PFSK-1 (cell line): ENCODE measurements around the gene CTNNA1.

ENCODE experiments used
- FOXP2 ChIP-seq: optimal IDR thresholded peaks from 2 replicates; pipeline ENCODE3; 2011; ENCODE audit warnings: borderline replicate concordance, control low read depth, inconsistent platforms; ENCODE audit not compliant: insufficient read depth; ENCODE audit errors: extremely low read length, extremely low read depth
- POLR2AphosphoS5 ChIP-seq: IDR thresholded peaks from 2 replicates; pipeline ENCODE4 v1.6.1; 2012; ENCODE audit warnings: low read depth, mild to moderate bottlenecking, control low read depth, low read length, moderate library complexity
- REST ChIP-seq, 2 experiments: IDR thresholded peaks; 2 replicates each; pipeline versions ENCODE4 v1.6.1 to v1.8.0; 2011 to 2012; ENCODE audit warnings: low read depth in 2 of 2, low read length in 2 of 2, control low read depth in 1 of 2, inconsistent platforms in 1 of 2, mild to moderate bottlenecking in 1 of 2, moderate library complexity in 1 of 2; ENCODE audit not compliant: insufficient read depth in 1 of 2
- SIN3A ChIP-seq: IDR thresholded peaks from 2 replicates; pipeline ENCODE4 v1.6.1; 2012; ENCODE audit warnings: mild to moderate bottlenecking, low read length, moderate library complexity, borderline replicate concordance; ENCODE audit not compliant: insufficient read depth
- TAF1 ChIP-seq: IDR thresholded peaks from 2 replicates; pipeline ENCODE4 v1.6.1; 2012; ENCODE audit warnings: low read length, control low read depth, borderline replicate concordance; ENCODE audit not compliant: insufficient read depth

Gene CTNNA1

GRCh38 chr5:138964647-138965201, 211.5 kb downstream of the CTNNA1 start:
- TF ChIP-seq POLR2AphosphoS5 (no peak), REST (IDR thresholded peaks at IDR 0.05; ENCODE audit: insufficient read depth in 1 of 2, low read depth in 2 of 2, low read length in 2 of 2) (no peak), TAF1 (no peak), SIN3A (no peak), FOXP2 (no peak)

DNA sequence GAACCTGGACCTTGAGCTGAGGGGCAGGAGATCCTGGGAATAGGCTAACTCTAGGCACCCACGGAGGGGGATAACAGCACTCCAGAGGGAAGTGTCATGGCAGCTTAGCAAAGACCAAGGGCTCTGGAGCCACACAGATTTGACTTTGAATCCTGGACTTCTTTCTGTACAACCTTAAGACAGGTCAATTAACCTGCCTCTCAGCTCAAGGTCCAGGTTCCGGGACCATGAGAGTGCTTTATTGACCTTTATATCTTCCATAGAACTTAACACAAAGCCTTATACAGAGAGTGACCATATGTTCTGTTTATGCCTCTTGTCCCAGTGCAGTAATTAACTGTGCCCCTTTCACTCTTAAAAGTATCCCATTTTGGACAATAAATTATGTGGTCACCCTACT, 212.4 kb downstream of the CTNNA1 start:
- no peak for TF ChIP-seq POLR2AphosphoS5
- TF ChIP-seq TAF1 = no peak
- TF ChIP-seq SIN3A = no peak
- TF ChIP-seq FOXP2 = no peak
- TF ChIP-seq REST (IDR thresholded peaks at IDR 0.05; ENCODE audit: insufficient read depth in 1 of 2, low read depth in 2 of 2, low read length in 2 of 2) = no peak

DNA sequence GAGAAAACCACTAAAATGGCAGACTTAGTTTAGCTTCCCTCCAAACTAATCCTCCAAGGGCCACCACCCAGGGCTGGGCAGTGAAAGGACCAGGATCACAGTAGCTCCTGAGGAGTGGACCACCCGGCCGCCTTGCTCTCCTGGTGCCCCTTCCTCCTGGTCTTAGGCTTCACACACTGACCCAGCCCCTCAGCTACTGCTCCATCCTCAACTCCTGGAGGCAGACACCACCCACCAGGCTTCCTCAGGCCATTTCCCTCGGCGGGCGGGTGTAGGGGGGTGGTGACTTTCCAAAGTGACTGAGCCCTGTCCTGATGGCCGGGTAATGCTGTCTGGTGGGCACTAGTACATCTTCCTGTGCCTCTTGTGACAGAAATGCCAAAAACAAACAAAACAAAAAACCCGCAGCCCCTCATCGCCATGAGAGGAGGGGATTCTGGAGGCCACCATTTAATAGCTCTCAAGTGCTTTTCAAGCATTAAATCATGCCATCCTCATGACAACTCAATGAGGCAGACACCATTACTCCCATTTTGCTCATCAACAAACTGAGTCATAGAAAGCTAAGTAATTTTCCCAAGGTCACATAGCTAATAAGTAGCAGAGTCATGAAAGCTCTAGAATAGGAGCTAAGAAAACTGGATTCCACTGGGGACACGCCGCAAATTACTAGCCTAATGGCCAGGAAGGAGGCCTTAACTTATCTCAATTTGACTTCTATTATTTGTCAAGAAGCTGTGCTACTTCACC, 213.2 kb downstream of the CTNNA1 start:
- no peak for TF ChIP-seq FOXP2
- no peak for TF ChIP-seq TAF1
- TF ChIP-seq POLR2AphosphoS5 = no peak
- TF ChIP-seq REST (IDR thresholded peaks at IDR 0.05; ENCODE audit: insufficient read depth in 1 of 2, low read depth in 2 of 2, low read length in 2 of 2) = no peak
- no peak for TF ChIP-seq SIN3A

DNA sequence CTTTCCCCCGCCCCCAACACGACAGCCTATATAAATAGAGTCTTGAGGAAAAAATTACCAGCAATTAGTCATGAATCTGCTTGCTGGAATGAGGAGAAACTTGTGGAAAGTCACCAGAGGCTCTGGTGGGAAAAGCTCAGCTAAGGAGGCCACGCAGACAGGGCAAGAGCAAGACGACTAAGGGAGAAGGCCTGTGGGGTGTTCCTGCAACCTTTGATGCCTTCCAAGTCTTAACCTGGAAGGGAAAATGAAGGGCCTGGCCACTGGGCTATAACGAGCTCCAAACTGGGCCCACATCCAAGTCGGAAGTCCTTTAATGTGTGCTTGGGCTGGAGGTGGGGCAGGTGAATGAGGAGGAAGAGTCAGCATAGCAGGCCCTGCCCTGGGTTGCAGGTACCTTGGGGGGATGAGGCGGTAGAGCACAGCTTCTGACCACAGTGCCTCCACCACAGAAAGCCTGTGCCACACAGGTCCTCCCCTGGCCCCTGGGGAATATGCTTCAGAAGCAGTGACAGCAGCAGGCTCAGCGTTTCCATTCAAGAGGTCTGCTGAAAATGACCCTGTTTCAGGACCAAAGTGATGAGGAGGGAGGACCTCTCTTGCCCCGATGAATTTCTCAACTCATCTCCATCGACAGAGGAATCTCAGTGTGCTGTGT, 214.7 kb downstream of the CTNNA1 start:
- TF ChIP-seq FOXP2 (no peak), SIN3A (no peak), TAF1 (no peak), POLR2AphosphoS5 (no peak), REST (IDR thresholded peaks at IDR 0.05; ENCODE audit: insufficient read depth in 1 of 2, low read depth in 2 of 2, low read length in 2 of 2) (no peak)
